Activated CD4-positive, CD25-positive, alpha-beta regulatory T cell treated with anti-CD3 and anti-CD28 coated beads, Interleukin-2, amount 50 U/mL, for 16 hours (primary cell): ENCODE data around the gene LYPD1.
"Not testable (repeated sequence)": the region's sequence is repeated elsewhere in the genome, so short reads cannot be mapped to it uniquely, and the experiment has no call there.

Experiments
- DNase-seq: peaks from one replicate; pipeline ENCODE4 v3.0.0-alpha.2; 2020; ENCODE audit warnings: low read depth, low spot score

Gene LYPD1, protein sequence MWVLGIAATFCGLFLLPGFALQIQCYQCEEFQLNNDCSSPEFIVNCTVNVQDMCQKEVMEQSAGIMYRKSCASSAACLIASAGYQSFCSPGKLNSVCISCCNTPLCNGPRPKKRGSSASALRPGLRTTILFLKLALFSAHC

DNA sequence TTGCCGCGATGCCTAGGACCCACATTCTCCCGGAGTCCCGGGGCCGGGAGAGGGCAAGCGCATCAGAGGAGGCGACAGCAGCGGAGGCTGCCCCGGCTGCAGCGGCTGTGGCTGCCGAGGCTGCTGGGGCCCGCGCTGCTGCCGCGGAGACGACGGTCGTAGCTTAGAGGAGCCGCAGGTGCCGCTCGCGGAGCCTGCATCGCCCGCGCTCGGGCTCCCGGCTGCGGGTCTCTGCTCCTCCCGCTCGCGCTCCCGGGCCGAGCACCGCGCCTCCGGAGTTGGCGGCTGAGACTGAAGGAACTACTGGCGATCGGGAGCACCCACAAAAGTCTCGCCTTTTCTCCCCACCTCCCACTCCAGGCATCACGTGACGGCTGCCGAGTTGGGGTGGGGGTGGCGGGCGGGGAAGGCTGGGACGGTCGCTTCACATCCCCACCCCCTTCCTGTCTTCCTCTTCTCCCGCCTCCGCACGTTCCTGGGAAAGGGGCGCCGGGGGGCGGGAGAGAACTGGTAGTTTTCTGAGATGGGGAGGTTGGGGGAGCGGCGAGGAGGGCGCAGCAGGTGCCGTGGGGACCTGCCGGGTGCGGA, at the start of gene LYPD1:
Gene LYPD1, minus strand, starts transcription at position 298 of the 588 bp plus-strand sequence. Its CDS starts 273 bp downstream, at position 25.
- DNase-seq = no peak

DNA sequence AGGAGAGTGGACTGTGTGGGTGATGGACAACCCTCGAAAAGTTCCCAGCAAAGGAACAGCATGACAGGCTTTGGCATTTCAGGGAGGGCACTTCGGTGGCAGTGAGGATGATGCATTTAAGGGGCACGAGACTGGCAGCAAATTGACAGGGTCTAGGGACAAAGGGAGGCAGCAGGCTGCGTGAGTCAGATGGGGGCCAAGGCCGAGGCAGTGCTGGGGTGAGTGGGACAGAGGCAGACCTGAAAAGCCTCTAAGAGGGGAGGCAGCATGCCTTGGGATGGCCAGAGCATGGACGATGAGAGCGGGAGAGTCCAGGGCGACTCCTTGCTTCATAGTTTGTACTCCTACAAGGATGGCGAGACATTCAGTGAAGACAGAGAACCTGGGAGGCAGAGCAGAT, 49.5 kb upstream of the LYPD1 start:
- DNase-seq = no peak

DNA sequence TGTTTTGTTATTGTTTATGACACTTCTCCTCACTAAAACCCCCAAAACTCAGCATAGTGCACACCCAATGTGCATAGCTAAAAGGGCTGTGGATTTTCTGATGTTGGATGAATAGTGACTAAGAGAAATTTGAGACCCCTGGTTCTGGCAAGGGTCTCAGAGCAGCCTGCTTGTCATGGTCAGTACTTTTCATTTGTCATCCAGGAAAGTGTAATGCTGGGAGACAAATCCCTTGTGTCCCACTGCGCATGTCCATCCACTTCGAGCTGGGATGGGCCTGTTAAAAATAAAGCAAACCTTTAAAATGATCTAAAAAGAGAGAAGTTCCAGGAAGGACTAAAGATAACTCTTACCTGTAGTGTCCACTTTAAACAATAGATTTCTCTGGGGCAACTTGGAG, 46.9 kb upstream of the LYPD1 start:
- no peak for DNase-seq

DNA sequence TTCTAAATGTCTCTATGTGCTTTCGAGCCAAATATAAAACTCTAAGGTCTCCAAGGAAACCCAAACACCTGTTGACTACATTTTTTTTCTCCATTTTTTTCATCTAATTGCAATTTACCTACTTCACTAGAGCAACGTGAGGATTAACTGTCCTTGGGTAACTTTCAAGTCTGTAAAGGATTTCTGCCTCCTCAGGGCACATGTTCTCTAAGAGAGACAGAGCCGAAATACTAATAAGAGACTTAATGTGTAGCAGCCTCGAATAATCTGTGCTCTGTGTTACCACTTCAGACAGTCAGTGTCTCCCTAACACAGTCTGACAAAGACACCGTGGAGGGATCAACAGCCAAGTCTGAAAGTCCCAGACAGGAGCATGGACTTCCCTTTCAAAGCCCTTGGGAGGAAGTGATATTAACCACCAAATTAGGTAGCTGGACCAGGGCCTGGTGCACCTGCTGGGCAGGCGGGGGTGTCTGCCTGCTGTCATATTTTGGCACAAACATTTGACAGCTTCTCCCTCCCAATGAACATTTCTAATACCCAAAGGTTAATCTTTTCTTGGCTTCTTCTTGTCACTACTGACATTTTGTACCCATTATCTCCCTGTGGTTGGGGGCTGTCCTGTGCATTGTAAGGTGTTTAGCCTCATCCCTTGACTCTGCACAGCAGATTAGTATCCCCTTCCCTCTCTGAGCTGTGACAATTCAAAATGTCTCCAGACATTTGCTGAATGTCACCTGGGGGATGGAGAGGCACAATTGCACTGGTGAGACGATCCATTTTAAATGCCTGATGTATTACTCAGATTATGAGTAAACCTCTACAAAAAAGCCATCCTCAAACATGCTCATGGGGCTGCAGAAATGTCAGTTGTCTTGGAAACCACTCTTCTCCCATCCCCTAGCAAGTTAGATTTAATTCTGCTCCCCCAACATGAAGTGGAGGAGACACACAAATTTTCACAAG, 45.7 kb upstream of the LYPD1 start:
- DNase-seq = no peak

DNA sequence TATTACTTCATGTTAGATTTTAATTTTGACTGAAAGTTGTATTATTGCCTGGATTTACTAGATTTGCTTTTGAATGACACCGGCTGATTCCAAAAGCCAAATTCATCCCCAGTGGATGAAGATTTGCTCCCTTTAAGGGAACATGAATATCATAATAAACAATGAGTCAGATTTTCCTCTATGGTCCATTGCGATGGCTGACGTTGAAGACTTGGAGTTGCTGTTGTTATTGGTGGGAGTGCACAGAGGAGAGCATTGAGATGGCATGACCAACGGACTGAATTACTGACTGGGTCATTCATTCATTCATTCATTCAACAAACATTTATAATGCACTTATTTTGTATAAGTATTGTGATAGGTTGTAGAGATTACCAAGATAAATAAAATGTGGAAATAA, 33.4 kb upstream of the LYPD1 start:
- no peak for DNase-seq

DNA sequence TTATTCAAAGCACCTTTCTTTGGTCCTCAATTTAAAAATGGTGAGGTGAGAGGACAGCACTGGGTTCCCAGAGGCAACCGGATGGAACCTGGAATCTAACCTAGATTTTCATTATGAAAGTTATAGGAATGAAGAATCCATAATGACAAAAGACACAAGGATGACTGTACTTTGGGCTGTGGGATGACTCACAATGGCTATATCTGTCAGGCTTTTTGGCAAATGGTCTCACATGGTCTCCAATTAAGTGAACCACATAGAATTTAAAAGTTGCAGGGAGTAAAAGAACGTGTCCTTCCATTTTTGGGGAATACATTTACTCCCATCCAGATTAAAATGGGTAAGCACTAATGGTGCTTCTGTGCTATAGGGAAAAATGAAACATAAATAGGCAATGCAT, 31.8 kb upstream of the LYPD1 start:
- DNase-seq = no peak

DNA sequence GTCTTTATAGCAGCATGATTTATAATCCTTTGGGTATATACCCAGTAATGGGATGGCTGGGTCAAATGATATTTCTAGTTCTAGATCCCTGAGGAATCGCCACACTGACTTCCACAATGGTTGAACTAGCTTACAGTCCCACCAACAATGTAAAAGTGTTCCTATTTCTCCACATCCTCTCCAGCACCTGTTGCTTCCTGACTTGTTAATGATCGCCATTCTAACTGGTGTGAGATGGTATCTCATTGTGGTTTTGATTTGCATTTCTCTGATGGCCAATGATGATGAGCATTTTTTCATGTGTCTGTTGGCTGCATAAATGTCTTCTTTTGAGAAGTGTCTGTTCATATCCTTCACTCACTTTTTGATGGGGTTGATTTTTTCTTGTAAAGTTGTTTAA, 29.8 kb upstream of the LYPD1 start:
- DNase-seq = not testable (repeated sequence)

DNA sequence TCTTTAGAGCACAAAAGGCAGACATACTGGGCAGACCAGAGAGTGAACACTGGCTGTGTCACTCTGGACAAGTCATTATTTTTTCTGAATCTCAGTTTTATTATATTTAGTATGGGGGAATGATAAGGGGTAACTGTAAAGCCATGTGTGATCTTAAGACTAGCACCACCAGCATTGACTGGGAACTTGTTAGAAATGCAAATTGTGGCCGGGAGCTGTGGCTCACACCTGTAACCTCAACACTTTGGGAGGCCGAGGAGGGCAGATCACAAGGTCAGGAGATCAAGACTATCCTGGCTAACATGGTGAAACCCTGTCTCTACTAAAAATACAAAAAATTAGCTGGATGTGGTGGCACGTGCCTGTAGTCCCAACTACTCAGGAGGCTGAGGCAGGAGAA, 28.3 kb upstream of the LYPD1 start:
- DNase-seq = not testable (repeated sequence)

DNA sequence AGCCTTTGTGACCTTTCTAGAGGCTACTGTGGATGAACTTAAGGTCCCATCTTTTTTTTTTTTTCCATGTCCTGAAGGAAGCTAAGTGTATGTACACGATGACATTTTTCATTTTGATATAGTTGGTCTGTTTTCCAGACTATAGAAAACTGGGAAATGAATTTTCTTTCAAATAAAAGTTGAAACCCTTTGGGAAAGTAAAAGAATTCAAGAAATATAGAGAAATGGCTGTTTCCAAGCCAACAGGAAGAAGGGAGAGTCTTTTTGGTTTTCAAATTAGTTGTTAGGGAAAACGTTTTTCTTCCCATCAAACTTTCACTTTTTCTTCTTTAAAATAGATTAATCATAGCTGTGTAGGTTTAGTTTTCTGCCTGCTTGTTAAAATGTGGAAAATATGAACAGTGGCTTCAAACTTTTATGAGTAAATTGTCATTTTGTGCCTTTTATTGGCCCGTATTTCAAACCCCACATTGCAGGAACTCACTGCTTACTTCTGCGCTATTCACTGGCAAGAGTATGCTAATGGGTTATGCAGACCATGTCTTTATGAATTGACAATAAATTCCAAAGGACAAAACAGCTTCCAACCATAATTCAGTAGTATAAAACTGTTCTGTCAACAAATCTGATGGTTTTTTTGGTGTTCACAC, 27.7 kb upstream of the LYPD1 start:
- no peak for DNase-seq

DNA sequence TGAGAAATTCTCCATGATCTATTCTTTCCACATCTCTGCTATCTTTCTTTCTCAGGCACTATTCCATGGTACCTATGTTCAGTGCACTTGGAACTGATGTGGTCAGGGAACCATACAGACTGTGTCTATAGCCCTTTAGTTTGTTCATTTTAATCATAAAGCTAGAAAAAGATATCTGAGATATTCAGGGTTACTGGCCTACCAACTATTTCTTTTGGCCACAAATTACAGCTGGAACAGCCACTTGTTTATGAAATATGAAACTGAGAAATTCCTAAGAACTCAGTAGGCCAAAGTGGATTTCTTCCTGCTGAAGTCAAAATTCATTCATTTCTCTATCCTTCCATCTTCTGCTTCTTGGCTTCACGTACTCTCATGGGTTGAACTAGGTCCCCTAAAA, 22.8 kb upstream of the LYPD1 start:
- DNase-seq = no peak

DNA sequence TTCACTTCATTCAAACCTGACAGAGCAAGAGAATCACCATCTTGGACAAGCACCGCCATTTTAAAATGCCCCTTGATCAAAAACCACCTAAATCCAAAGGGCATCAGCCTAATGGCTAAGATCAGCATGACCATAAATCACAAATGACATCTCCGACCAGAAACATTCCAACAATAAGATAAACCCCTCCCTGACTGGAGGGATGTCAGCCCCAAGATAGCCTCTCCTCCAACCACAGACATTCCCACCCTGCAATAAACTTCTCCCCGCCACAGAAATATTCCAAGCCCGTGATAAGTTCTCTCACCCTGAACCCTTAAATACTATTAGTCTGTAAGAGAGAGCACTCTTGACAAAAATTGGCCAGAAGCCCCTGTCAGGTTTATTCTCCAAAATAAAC, 21.6 kb upstream of the LYPD1 start:
- no peak for DNase-seq

DNA sequence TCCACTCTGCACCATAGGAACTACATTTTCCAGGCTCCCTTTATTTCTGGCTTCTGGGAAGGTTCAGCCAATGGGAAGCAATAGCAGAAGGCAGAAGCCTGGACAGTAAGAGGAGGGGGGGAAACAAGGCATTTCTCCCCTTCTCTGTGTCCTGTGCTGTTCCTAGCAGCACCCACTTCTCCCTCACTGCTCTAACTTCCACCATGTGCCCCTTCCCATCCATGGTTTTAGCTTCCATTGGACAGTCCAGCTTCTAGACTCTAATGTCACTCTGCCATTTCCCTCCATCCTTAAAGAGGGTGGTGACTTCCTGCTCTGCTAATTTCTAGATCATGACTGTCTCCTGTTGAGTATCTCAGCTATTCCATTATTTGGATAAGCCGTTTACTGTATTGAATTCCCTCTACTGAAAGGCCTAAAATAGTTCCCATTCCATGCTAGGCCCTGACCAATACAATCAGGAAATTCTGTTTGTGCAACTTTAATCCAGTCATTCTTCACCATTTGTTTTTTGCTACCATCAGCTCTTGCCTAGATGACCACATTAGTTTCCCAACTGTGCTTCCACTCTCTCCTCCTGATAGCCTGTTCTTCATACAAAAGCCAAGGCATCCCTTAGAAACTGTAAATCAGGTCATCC, 20.8 kb upstream of the LYPD1 start:
- no peak for DNase-seq

DNA sequence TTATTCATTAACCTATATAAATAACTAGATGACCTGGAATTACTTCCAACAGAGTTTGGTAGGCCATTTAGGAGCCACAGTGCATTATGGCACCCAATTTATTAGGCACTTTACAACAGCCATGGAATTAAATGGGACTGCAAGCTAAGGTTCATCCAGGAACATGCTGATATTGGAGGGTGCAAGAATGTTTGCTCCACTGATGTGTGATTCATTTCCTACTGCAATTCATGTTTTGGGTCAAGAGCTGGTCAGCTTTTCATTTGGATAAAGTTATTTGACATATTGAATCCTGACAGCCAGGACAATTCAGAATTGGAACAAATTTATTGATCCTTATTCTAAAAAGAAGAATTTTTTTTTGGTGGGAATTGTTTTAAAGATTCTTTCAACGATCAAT, 11.8 kb upstream of the LYPD1 start:
- no peak for DNase-seq

DNA sequence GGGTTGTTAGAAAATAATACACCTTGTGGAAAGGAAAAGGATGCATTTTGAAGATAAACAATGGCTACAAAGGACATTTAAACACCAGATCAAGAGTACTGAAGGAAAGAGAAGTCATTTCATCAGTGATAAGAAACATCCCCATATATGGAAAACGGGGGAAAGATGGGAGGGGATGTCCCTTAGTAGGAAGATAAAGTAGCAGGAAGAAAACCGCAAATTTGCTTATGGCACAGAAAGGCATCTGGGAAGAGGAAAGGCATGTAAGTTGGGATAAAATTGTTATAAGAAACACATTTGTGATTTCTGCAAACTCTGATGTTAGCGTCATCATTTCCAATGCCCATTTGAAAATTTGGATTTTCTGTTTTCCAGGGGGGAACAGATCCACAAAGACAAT, 10.5 kb upstream of the LYPD1 start:
- no peak for DNase-seq

DNA sequence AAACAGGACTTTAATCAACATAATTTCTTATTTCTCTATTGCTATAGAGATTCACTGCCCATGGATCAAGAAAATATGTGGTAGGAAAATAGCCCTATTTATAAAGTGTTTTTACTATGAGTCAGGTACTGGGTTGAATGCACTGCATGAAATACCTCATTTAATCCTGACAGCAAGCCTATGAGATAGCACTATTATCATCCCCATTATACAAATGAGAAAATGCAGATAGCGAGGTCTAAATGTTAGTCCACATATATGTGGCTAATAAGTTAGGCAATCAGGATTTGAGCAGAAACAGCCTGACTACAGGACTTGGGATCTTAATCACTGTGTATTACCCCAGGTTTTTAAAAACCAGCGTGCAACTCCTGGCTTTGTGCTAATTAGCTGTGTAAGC, 8.5 kb upstream of the LYPD1 start:
- DNase-seq = no peak

DNA sequence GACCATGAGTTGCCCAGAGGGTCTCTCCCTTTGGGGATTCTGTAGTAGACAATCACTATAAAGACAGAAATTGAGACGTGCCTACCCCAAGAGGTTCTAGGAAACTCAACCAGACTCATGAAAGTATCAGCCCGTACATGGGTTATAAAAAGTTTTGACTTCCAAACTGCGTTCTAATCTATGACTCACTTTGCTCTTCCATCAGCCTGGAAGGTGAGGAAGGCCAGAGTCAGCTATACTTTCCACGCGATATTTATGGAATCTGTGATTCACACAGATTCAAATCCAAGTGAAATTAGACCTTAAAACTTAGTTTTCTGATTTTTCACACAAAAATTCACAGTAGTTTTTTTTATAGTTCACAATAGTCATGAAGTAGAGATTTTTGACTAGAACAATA, 7.7 kb upstream of the LYPD1 start:
- DNase-seq = no peak

DNA sequence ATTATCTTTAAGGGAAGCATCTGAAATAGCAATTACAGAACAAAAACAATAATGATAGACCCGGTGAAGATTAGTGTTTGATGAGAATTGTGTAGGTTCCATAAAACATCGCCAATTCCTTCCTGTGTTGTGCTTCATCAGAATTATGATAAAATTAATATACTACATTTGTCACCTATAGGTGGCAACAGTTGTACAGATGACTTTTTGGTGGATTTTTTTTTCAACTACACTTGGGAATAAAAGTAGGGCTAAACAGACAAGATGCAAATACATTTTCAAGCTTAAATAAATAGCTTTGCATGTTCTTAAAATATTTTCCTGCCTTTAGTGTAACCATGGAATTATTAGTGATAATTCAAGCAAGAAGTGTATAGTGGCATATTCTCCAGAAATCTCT, 7.0 kb upstream of the LYPD1 start:
- no peak for DNase-seq

DNA sequence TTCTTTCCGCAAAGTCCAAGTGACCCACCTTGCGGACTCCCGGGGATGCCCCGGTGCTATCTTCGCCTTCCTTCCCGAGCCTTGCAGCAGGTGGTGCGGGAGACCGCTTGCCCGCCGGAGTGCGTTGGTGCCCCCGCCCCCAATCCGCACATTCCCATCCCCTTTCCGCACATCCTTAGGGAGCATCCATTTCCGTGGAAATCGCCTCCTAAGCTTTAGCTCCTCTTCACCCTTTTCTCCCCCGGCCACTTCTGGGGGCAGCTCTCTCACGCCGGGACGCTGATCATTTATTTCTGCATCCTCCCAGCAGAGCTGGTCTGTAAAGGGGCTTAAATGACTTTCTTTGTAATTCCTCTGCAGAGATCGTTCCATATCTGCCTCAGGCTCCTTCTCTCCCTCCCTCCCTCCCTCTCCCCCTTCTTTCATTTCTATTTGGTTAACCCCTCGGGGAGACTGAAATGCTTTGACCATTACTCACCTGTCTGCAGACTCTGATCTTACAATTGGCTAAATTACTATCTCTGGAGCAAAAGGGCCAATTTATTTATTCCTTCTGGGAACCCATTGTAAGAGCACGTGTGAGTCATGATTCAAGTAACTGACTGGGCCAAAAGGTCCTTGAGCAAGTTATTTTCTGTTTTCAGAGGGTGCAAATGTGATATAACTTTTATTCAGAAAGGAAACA, 1.3 kb upstream of the LYPD1 start:
- DNase-seq = no peak

DNA sequence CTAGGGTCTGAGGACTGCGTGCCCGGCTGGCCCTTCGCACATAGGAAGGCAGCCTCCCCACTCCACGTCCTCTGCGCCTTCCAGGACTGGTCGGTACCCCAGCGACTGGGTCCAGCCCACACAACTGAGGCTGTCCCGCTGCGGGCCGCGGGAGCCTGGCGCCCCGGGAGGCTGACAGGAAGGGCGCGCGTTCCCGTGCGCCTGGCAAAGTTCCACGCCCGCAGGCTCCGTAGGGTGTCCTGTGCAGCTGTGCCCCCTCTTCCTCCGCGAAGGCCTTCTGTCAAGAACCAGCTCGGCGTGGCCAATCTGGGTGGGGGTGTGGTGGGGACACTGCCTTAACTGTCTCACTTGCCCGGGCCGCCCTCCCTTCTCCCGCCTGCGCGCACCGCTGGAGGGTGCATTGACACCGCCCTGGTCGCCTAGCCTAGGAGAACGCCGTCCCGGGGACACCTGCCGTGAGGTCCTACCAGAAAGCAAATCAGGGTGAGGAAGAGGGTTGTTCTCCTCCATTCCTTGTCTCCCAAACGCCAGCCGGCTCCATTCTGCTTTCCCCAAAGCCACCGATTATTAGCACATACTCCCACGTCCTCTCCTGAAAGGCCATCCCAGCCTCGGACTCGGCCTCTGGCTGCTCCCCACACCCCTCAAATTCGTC, 618 bp upstream of the LYPD1 start:
- DNase-seq = no peak

DNA sequence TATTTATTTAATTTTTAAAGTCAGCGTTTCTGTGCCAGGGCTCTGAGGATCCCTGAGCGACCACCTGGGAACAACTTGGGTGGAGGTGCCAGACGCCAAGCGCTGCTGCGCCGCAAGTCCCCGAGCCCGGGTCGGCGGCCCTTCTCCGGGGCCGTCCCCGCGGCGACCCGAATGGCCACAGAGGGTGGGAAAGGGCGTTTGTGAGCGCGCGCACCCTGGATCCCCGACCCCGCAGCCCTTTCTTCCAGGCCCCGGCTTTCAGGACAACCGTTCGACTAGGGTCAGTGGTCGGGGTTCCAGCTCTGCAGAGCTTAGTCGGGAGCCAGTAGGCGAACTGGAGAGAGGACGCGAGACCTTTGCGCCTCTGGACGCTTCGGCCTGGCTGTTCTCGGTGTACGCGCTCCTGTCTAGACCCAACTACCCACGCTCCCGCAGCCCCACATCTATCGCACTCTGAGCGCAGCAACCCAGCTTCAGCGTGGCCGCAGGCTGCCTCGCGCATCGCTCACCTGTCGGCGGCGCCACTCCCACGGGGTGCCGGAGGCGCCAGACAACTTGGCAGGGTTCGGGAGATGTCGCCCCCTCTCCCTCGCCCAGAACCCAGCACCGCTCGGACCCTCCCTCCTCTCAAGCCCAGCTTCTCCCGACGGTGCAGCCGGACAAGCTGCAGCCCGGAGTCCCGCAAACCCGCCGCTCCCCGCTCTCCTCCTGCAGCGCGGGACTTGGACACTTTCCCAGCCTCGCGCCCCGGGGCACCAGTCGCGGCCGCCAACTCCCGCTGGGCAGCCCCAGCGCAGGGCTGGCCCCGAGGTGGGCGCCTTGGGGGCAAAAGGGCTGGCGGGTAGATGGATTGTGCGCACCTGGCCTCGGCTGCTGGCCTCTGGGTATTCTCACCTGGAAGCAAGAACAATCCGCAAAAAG, 758 bp downstream of the LYPD1 start:
- no peak for DNase-seq
